ENCODE data around the gene LIMS1.
"Not testable (repeated sequence)": the region's sequence is repeated elsewhere in the genome, so short reads cannot be mapped to it uniquely, and the experiment has no call there.

Gene LIMS1

DNA sequence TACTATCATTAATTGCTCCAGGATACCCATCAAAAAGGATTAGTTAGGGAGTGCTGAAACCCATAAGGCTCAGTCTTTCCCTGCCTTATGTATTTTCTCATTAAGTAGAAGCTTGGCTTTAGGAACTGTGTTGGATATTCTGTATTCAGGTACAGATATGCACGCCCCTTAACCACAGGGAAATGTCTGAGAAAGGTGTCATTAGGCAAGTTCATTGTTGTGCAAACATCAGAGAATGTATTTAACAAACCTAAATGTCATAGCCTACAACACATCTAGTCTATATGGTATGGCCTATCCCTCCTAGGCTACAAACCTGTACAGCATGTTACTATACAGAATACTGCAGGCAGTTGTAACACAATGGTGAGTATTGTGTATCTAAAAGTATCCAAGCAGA, 130.7 kb downstream of the LIMS1 start:
- not testable (repeated sequence) for H3K9me3 Mint-ChIP-seq, H3K4me3 Mint-ChIP-seq, H3K4me1 Mint-ChIP-seq, ATAC-seq, DNase-seq, H3K27ac Mint-ChIP-seq, H3K27me3 Mint-ChIP-seq

DNA sequence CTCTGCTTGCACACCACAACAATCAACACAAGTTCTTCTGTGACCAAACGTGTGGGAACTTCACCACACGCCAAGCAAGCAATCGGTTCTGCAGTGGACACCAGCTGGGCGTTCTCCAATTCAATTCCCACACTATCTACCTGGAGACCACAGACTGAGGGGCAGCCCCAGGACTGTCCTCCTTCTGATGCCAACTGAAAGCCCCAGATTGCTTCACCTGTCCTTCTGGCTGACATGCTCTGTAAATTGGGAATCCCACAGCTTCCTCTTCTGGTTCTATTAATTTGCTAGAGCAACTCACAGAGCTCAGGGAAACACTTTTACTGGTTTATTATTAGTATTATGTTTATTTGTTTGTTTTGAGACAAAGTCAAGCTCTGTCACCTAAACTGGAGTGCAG, 131.7 kb downstream of the LIMS1 start:
- H3K9me3 Mint-ChIP-seq, H3K27ac Mint-ChIP-seq, H3K4me1 Mint-ChIP-seq, ATAC-seq, H3K27me3 Mint-ChIP-seq, H3K4me3 Mint-ChIP-seq, DNase-seq: not testable (repeated sequence)

DNA sequence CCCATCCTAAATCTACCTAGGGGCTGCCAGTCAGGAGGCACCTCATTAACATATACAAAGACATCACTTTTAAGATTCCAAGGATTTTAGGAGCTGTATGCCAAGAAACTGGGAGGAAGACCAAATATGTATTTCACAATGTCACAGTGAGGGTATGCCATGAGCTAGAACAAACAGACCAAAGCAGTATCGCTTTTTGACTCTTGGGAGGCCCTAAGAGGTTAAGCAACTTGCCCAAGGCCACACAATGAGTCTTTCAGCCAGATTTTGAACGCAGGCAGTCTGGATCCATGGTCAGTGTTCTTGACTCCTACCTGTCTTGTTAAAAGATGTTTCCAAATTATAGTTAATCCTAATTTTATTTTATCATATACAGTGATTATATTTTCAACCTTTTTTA, 132.9 kb downstream of the LIMS1 start:
- H3K4me3 Mint-ChIP-seq, H3K27me3 Mint-ChIP-seq, H3K27ac Mint-ChIP-seq, ATAC-seq, H3K9me3 Mint-ChIP-seq, H3K4me1 Mint-ChIP-seq, DNase-seq: not testable (repeated sequence)

DNA sequence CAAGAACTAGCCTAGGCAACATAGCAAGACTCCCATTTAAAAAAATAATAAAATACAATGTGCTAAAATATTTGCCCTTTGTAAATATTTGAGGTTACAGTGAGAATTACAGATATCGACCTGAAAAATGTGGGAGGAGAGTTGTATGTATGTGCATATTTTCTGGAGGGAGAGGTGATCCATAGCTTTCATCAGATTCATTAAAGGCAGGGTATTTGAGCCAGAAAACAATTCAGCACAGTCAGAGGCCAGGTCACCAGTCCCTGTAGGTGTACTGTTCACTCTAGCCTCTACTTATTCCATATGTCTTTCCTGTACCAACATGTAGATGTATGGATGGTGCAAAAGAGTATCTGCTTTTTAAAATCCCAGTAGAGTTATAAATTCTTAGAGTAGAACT, 136.0 kb downstream of the LIMS1 start:
- not testable (repeated sequence) for ATAC-seq, H3K27me3 Mint-ChIP-seq, H3K4me1 Mint-ChIP-seq, H3K9me3 Mint-ChIP-seq, H3K27ac Mint-ChIP-seq, H3K4me3 Mint-ChIP-seq, DNase-seq

DNA sequence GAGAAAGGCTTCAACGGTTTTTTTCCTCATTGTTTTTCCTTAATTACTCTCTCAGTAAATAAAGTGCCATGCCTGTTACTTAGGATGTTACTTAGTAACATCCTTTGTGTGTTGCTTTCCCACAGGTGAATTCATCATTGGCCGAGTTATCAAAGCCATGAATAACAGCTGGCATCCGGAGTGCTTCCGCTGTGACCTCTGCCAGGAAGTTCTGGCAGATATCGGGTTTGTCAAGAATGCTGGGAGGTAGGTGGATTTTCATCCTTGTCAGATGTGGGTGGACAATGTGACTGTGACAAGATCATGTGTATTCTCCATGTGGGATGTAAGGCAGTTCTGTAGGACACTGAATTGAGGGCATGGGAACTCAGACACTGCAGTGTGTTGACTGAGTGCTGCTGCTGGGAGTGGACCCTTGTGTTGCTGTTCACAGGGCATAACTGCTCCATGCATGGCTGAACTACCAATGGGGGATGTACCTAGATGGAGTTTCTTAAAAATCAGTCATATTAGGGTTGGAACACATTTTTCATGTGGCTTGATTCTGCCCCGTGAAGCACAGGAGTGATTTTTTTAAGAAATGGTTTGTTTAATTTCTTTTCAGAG, 138.0 kb downstream of the LIMS1 start:
- ATAC-seq, DNase-seq, H3K27ac Mint-ChIP-seq, H3K9me3 Mint-ChIP-seq, H3K4me1 Mint-ChIP-seq, H3K27me3 Mint-ChIP-seq, H3K4me3 Mint-ChIP-seq: not testable (repeated sequence)

DNA sequence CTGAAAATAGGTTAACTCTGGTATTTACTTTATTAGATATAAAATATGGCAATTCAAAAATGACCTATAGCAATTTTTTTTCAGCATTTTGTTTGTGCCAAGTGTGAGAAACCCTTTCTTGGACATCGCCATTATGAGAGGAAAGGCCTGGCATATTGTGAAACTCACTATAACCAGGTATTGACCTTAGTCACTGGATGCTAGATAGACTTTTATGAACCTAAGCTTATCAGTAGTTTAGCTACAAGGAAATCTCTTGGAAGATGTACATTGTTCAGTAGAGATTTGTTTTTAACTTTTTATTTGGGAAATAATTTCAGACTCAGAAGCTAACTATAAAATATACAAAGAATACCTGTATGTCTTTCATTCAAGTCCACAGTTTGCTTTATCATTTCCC, 142.3 kb downstream of the LIMS1 start:
- not testable (repeated sequence) for H3K9me3 Mint-ChIP-seq, H3K27me3 Mint-ChIP-seq, H3K4me1 Mint-ChIP-seq, H3K27ac Mint-ChIP-seq, DNase-seq, ATAC-seq, H3K4me3 Mint-ChIP-seq

DNA sequence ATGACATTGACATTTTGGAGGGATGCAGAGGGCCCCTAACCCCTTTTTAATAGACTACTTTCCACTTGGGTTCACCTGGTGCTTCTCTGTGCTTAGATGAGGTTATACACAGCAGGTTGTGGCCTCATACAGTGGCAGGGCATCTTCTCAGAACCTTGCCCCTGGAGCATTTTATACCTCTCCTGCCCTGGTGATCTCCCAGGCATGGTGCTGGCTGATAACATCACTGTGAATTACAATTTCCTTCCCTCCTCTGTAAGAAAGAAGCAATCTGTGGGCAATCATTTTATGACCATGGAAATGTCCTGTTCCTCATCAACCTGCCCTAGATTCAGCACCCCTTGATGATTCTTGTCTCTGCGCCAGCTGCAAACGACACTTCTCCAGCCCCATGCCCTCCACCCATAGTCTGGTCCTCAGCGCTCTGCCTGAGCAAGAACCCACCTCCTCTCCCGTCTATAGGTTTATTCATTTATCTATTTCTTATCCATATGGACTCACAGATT, 143.0 kb downstream of the LIMS1 start:
- ATAC-seq, H3K4me1 Mint-ChIP-seq: not testable (repeated sequence)

GRCh38 chr2:108678198-108678651, 144.0 kb downstream of the LIMS1 start:
- H3K4me3 Mint-ChIP-seq, H3K9me3 Mint-ChIP-seq, H3K4me1 Mint-ChIP-seq, DNase-seq, H3K27me3 Mint-ChIP-seq, H3K27ac Mint-ChIP-seq, ATAC-seq: not testable (repeated sequence)

More for the DNA sequence above, 143.0 kb downstream of the LIMS1 start:
- not testable (repeated sequence) for H3K9me3 Mint-ChIP-seq, DNase-seq, H3K4me3 Mint-ChIP-seq, H3K27me3 Mint-ChIP-seq, H3K27ac Mint-ChIP-seq

DNA sequence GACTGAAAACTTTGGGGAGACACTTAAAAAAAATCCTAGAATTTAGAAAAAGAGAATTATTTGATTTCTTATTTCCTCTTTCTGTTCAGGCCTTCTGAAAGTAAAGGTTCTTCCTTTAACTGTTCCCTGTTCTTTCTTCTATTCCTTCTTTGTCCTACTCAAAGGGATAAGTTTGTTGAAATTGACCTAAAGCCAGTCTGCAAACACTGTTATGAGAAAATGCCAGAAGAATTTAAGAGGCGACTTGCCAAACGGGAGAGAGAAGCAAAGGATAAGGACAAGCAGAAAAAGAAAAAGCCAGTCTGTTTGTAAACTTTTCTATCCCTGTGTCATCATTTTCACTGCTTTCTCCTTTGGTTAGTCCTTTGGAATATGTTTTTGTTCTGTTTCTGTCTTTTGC, 146.5 kb downstream of the LIMS1 start:
- not testable (repeated sequence) for H3K27ac Mint-ChIP-seq, H3K4me1 Mint-ChIP-seq, H3K27me3 Mint-ChIP-seq

GRCh38 chr2:108688818-108689756, 154.8 kb downstream of the LIMS1 start:
- H3K4me3 Mint-ChIP-seq, H3K27me3 Mint-ChIP-seq, DNase-seq, H3K27ac Mint-ChIP-seq, H3K4me1 Mint-ChIP-seq, H3K9me3 Mint-ChIP-seq, ATAC-seq: not testable (repeated sequence)

More for the DNA sequence above, 146.5 kb downstream of the LIMS1 start:
- not testable (repeated sequence) for DNase-seq, ATAC-seq, H3K9me3 Mint-ChIP-seq, H3K4me3 Mint-ChIP-seq

DNA sequence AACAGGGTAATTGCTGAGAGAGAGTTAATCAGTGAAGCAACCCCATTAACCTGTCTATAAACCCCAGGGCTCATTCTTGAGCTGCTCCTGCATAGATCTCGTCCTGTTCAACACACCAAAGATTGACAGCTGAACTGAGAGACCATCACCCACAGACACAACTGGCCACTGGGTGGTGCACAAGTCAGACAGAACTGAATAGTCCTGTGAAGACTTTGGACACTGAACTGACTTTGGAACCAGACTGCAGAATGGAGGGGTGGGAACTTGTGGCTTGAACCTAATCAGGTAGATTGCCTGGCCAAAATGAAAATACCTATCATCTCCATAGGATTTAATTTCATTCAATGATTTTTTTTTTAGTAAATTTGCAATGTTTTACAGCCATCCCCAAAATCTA, 155.7 kb downstream of the LIMS1 start:
- peak; percentile 85 for ATAC-seq
- not testable (repeated sequence) for H3K4me3 Mint-ChIP-seq, H3K27me3 Mint-ChIP-seq, H3K27ac Mint-ChIP-seq, DNase-seq, H3K4me1 Mint-ChIP-seq, H3K9me3 Mint-ChIP-seq

DNA sequence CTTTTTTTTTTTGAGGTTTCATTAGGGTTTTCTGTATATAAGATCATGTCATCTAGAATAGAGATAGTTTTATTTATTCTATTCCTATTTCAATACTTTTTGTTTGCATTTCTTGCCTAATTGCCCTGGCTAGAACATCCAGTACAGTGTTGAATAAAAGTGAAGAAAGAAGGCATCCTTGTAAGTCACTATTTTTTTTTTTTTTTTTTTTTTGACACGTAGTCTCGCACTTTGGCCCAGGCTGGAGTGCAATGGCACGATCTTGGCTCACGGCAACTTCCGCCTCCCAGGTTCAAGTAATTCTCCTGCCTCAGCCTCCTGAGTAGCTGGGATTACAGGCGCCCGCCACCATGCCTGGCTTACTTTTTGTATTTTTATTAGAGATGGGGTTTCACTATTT, 157.2 kb downstream of the LIMS1 start:
- Mint-ChIP-seq H3K4me1 (no peaks in the 10 kb centered on the region), H3K27ac (no peak overlapping the region), H3K4me3 (no peak overlapping the region), H3K9me3 (no peaks in the 10 kb centered on the region), H3K27me3 (no peaks in the 10 kb centered on the region)
- no peak for ATAC-seq
- no peak for DNase-seq

GRCh38 chr2:108701208-108701607, 166.9 kb downstream of the LIMS1 start:
- Mint-ChIP-seq H3K9me3 (peaks cover 0 to 9% of the 10 kb centered on the region in 2 donors), H3K27me3 (no peaks in the 10 kb centered on the region), H3K4me1 (no peaks in the 10 kb centered on the region), H3K4me3 (no peak overlapping the region), H3K27ac (no peak overlapping the region)
- DNase-seq: no peak
- ATAC-seq: no peak

- no peaks in the 10 kb centered on the region for H3K27me3 Mint-ChIP-seq
- no peak for DNase-seq
- H3K27ac Mint-ChIP-seq: no peak overlapping the region
- H3K4me1 Mint-ChIP-seq: no peaks in the 10 kb centered on the region
- H3K4me3 Mint-ChIP-seq: no peak overlapping the region
- peaks cover 0 to 14% of the 10 kb centered on the region in 2 donors for H3K9me3 Mint-ChIP-seq
- no peak for ATAC-seq
These were observed 167.5 kb downstream of the LIMS1 start for GRCh38 chr2:108701806-108702205.

DNA sequence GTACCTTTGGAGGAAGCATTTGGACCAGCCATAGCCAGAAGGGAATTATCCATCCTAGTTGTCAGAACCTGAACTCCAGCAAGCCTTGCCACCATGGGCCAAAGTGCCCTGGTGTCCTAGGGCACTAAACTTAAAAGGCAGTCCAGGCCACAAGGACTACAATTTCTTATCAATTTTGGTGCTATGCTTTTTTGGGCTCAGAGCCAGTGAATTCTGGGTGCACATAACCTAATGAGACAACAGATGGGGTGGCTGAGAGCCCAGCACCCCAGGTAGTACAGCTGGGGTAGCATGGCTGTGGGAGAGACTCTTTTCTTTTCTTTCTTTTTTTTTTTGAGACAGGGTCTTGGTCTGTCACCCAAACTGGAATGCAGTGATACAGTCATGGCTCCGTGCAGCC, 170.6 kb downstream of the LIMS1 start:
- no peak overlapping the region for H3K4me3 Mint-ChIP-seq
- peaks cover 0 to 23% of the 10 kb centered on the region in 2 donors for H3K9me3 Mint-ChIP-seq
- H3K4me1 Mint-ChIP-seq: no peaks in the 10 kb centered on the region
- no peaks in the 10 kb centered on the region for H3K27me3 Mint-ChIP-seq
- no peak overlapping the region for H3K27ac Mint-ChIP-seq
- no peak for ATAC-seq
- DNase-seq: no peak

DNA sequence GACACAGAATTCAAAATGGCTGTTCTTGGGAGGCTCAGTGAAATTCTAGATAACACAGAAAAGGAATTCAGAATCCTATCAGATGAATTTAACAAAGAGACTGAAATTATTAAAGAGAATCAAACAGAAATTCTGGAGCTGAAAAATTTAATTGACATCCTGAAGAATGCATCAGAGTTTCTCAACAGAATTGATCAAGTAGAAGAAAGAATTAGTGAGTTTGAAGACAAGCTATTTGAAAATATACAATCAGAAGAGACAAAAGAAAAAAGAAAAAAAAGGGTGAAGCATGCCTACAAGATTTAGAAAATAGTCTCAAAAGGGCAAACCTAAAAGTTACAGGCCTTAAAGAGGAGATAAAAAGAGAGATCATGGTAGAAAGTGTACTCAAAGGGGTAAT, 173.0 kb downstream of the LIMS1 start:
- no peaks in the 10 kb centered on the region for H3K27me3 Mint-ChIP-seq
- H3K4me1 Mint-ChIP-seq: no peaks in the 10 kb centered on the region
- DNase-seq: no peak
- no peak for ATAC-seq
- peaks cover 0 to 23% of the 10 kb centered on the region in 2 donors for H3K9me3 Mint-ChIP-seq
- no peak overlapping the region for H3K27ac Mint-ChIP-seq
- no peak overlapping the region for H3K4me3 Mint-ChIP-seq

Measured in stimulated activated naive CD8-positive, alpha-beta T cell treated with anti-CD3 and anti-CD28 coated beads, Interleukin-15, amount 100 ng/mL, for 72 hours (primary cell).